NCI-H2081 treated with DMSO at 0.1 percent for 48 hours (cell line): Measurements from ENCODE around the gene NRG3.
"Not testable (repeated sequence)": the region's sequence is repeated elsewhere in the genome, so short reads cannot be mapped to it uniquely, and the experiment has no call there.

ENCODE experiments used
- DNase-seq: peaks from one replicate; lab custom pipeline; 2025; lab: John Stamatoyannopoulos, UW

NRG3 gene

GRCh38 chr10:82916941-82917340, 1041.9 kb downstream of the NRG3 start:
- DNase-seq: no peak

GRCh38 chr10:82918022-82918421, 1043.0 kb downstream of the NRG3 start:
- no peak for DNase-seq

GRCh38 chr10:82922046-82922445, 1047.1 kb downstream of the NRG3 start:
- no peak for DNase-seq

- DNase-seq: no peak
Observed at GRCh38 chr10:82922755-82923154, 1047.8 kb downstream of the NRG3 start.

- DNase-seq: no peak
Observed at GRCh38 chr10:82924711-82925110, 1049.7 kb downstream of the NRG3 start.

GRCh38 chr10:82925547-82925946, 1050.6 kb downstream of the NRG3 start:
- DNase-seq: no peak

- no peak for DNase-seq
Observed at GRCh38 chr10:82932451-82932850, 1057.5 kb downstream of the NRG3 start.

GRCh38 chr10:82934429-82934828, 1059.4 kb downstream of the NRG3 start:
- no peak for DNase-seq

- DNase-seq: no peak
Observed at GRCh38 chr10:82934947-82935346, 1060.0 kb downstream of the NRG3 start.

- DNase-seq: no peak
Observed at GRCh38 chr10:82938331-82938730, 1063.3 kb downstream of the NRG3 start.

GRCh38 chr10:82942286-82943099, 1067.5 kb downstream of the NRG3 start:
- DNase-seq: no peak

GRCh38 chr10:82943142-82943541, 1068.1 kb downstream of the NRG3 start:
- no peak for DNase-seq

- DNase-seq: no peak
Observed at GRCh38 chr10:82949816-82950575, 1075.0 kb downstream of the NRG3 start.

- DNase-seq: no peak
Observed at GRCh38 chr10:82953331-82953730, 1078.3 kb downstream of the NRG3 start.

GRCh38 chr10:82953909-82954308, 1078.9 kb downstream of the NRG3 start:
- no peak for DNase-seq

- not testable (repeated sequence) for DNase-seq
Observed at GRCh38 chr10:82960421-82961060, 1085.5 kb downstream of the NRG3 start.

- no peak for DNase-seq
Observed at GRCh38 chr10:82961864-82962263, 1086.9 kb downstream of the NRG3 start.

GRCh38 chr10:82966130-82966529, 1091.1 kb downstream of the NRG3 start:
- no peak for DNase-seq

GRCh38 chr10:82968533-82968932, 1093.5 kb downstream of the NRG3 start:
- DNase-seq: no peak

- DNase-seq: no peak
Observed at GRCh38 chr10:82969405-82969804, 1094.4 kb downstream of the NRG3 start.

- DNase-seq: no peak
Observed at GRCh38 chr10:82980321-82980720, 1105.3 kb downstream of the NRG3 start.

GRCh38 chr10:82981137-82981723, 1106.2 kb downstream of the NRG3 start:
- DNase-seq: no peak
